ENCODE measurements around the gene EPC1. TPM values are rescaled to one million over a fixed set of nuclear protein-coding genes. Genes with fewer than 3 reads are reported as not detected.

EPC1 gene
- total RNA-seq, 1 donor, result 26.7 TPM

DNA sequence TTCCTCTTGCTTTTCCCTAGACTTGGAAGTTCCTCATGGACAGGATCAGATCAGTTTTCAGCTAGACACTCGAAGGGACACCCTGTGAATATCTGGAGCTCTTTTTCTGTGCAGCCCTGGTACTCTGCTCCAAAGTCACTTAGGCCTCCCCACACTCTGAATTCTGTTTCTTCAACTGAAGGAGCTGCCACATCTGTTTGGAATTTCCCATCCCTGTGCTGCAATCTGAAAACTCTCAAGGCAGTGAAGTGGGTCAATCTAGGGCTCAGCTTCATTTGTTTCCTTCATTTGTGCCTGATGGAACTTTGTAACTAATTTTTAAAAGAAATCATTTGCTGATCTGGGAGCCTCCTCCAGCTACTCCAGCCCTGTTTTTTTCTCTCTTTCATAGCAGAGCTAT lies 9.6 kb downstream of the EPC1 start:
- H3K4me3 ChIP-seq (ENCODE audit: low read depth, low read length), result no peak overlapping the region
- no peak for DNase-seq (ENCODE audit: low read depth)
- TF ChIP-seq, protein P1, sequence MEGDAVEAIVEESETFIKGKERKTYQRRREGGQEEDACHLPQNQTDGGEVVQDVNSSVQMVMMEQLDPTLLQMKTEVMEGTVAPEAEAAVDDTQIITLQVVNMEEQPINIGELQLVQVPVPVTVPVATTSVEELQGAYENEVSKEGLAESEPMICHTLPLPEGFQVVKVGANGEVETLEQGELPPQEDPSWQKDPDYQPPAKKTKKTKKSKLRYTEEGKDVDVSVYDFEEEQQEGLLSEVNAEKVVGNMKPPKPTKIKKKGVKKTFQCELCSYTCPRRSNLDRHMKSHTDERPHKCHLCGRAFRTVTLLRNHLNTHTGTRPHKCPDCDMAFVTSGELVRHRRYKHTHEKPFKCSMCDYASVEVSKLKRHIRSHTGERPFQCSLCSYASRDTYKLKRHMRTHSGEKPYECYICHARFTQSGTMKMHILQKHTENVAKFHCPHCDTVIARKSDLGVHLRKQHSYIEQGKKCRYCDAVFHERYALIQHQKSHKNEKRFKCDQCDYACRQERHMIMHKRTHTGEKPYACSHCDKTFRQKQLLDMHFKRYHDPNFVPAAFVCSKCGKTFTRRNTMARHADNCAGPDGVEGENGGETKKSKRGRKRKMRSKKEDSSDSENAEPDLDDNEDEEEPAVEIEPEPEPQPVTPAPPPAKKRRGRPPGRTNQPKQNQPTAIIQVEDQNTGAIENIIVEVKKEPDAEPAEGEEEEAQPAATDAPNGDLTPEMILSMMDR (IDR thresholded peaks at IDR 0.05; ENCODE audit: insufficient read depth, low read length), result no peak

DNA sequence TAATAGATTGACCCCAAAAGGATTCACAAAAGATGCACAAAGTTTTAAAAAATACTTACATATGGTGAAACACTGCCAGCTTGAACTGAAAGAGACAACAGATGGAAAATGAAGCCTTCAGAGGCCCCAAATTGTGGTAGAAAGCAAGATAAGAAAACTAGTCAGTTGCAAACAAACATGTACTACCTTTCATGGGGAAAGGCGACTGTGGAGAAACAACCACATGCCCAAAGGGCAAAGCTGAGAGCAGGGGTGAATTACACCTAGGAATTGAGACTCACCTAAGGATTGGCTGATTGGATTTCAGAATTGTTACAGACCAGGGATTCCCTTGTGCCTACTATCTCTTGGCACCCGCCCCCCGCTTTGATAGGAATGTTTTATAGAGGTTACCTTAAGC lies 13.1 kb downstream of the EPC1 start:
- H3K4me3 ChIP-seq (ENCODE audit: low read depth, low read length), result no peak overlapping the region
- DNase-seq (ENCODE audit: low read depth), result no peak
- TF ChIP-seq, protein P1 (IDR thresholded peaks at IDR 0.05; ENCODE audit: insufficient read depth, low read length), result no peak

DNA sequence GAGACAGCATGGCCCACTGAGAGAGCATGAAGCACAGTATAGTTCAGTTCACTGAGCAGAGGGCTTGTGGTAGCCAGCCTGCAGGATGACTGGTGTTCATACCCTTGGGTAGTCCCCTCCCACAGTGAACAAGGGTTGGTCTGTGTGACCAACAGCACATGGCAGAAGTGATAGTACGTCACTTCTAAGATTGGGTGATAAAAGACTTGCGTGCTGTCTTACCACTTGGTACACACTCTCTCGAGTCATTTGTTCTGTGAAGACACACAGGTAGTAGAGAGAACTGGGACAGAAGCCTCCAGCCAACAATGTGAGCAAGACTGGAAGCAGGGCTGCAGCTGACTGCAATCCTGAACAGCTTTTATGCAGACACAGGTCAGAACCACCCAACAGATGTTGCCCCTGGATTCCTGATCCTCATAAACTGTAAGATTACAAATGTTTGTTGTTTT lies 14.6 kb downstream of the EPC1 start:
- TF ChIP-seq, protein P1 (IDR thresholded peaks at IDR 0.05; ENCODE audit: insufficient read depth, low read length), result no peak
- H3K4me3 ChIP-seq (ENCODE audit: low read depth, low read length), result no peak overlapping the region
- DNase-seq (ENCODE audit: low read depth), result no peak

DNA sequence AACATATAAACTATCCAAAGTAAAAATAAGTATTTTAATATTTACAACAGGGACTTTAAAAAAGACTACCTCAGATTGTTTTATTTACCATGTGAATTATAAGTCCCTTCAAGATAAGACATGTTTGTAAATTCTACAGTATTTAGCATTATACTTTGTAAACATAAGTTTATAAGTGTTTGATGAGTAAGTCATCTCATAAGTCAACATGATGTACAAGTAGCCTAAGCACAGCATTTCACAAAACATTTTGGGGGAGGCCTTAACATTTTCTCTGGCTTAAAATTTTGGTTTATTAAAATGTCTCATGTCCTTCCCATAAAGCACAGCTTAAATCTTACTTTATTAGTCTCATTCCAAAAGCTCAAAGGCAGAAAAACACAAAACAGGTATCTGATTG lies 15.4 kb downstream of the EPC1 start:
- no peak for DNase-seq (ENCODE audit: low read depth)

DNA sequence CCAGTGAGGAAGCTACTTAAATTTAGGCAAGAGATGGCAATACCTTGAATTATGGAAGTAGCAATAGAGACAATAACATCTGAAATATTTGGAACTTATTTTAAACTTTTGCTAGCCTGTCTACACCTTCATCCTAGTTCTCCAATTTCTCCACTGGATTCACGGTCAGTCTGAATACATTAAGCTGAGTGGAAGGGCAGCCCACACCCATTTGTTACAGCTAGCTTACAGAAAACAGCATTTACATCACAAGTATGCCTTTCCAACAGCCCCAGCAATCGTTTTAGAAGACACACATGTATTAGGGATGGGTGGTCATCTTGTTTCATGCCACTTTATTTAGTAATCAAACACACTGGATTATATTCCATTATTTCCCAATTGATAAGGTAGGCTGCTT lies 16.7 kb downstream of the EPC1 start:
- no peak overlapping the region for H3K4me3 ChIP-seq (ENCODE audit: low read depth, low read length)
- no peak for DNase-seq (ENCODE audit: low read depth)
- TF ChIP-seq, protein P1 (IDR thresholded peaks at IDR 0.05; ENCODE audit: insufficient read depth, low read length), result no peak

More for the DNA sequence above, 15.4 kb downstream of the EPC1 start:
- TF ChIP-seq, protein P1 (IDR thresholded peaks at IDR 0.05; ENCODE audit: insufficient read depth, low read length), result no peak
- H3K4me3 ChIP-seq (ENCODE audit: low read depth, low read length), result no peak overlapping the region

DNA sequence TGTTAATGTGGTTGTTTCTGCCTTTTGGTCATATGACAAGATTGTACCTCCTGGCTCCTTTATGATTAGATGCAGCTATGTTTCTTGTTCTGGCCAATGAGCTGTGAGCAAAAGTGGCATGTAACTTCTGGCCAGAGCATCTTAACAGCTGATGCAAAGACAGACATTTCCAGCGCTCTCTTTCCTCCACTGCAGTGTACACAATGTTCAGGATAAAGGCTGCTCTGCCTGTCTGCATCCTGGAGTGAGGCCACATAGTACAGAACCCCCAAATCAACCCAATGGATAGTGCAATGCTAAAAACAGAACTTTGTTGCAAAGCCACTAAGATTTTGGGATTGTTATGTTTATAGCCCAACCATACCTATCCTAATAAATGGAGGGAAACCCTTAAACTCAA lies 17.9 kb downstream of the EPC1 start:
- no peak for DNase-seq (ENCODE audit: low read depth)
- TF ChIP-seq, protein P1 (IDR thresholded peaks at IDR 0.05; ENCODE audit: insufficient read depth, low read length), result no peak

DNA sequence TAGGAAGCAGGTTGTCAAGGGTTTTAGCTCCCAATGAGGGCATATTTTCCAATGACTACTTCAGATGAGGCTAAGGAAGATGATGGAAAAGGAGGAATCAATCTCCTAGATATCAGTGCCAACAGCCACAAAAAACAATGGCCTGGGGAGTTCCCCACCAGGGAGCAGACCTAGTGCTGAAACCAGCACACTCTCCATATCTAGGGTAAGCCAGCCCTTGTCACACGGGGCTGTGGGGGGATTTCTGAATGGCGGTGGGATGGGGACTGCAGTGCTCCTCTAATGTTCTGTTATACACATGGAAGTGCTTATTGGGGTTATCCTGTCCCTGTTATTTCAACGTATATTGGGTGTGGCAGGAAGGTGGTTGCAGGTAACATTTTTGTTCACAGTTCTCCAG lies 18.5 kb downstream of the EPC1 start:
- TF ChIP-seq, protein P1 (IDR thresholded peaks at IDR 0.05; ENCODE audit: insufficient read depth, low read length), result no peak
- no peak overlapping the region for H3K4me3 ChIP-seq (ENCODE audit: low read depth, low read length)
- DNase-seq (ENCODE audit: low read depth), result no peak

More for the DNA sequence above, 17.9 kb downstream of the EPC1 start:
- no peak overlapping the region for H3K4me3 ChIP-seq (ENCODE audit: low read depth, low read length)

Measured in fibroblast of the aortic adventitia (primary cell).